Ovary (tissue), 3 donors: Measurements from ENCODE around the gene TRPM2.

Experiments used
- POLR2A ChIP-seq: fragments of 450-650 bp; IDR thresholded peaks from one replicate; pipeline ENCODE4 v1.6.1; 2017; ENCODE audit warnings: antibody characterized with exemption, mild to moderate bottlenecking, moderate library complexity
- TF ChIP-seq, protein P1 (sequence below), 3 donors: fragments of 450-650 bp in 2 of 3; fragments of 200-600 bp in 1 of 3; IDR thresholded peaks; one replicate each; pipeline versions ENCODE4 v1.5.1 to v1.8.0; 2016 to 2022; ENCODE audit warnings: antibody characterized with exemption in 3 of 3, mild to moderate bottlenecking in 1 of 3
- donor health status: DM: no; HTN: no; CAD: no.

DNA sequence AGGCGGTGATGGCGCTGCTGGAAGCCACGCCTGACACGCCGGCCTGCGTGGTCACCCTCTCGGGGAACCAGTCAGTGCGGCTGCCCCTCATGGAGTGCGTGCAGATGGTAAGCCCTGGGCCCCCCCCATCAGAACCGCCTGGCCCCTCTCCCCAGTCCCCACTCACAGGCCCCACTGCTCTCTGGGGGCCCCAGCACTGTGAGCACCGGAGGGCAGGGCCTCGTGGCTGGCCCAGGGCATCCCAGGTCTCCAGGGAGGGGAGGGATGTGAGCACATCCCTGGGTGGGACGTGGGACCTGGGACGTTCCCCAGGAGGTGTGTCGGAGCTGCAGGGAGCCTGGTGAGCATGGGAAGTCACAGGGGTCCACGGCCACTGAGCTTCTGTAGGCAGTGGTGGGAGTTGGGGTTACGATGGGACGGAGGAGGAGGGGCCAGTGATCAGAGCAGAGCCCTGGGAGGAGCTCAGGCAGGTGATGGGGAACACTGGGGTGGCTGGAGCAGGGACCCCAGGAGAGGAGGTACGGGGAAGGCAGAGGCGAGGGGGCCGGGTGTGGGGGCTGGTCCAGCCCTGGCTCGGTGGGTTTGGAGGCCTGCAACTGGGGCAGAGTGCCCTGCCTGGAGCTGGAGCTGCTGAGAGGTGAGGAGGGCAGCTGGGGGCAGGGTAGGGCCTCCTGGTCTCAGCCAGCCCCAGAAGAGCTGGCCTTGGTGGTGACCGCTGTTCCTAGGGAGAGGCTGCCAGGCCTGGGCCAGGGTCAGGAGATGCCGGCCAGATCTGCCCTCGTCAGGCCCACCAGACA, 34.7 kb upstream of the TRPM2 start:
- TF ChIP-seq, protein P1, sequence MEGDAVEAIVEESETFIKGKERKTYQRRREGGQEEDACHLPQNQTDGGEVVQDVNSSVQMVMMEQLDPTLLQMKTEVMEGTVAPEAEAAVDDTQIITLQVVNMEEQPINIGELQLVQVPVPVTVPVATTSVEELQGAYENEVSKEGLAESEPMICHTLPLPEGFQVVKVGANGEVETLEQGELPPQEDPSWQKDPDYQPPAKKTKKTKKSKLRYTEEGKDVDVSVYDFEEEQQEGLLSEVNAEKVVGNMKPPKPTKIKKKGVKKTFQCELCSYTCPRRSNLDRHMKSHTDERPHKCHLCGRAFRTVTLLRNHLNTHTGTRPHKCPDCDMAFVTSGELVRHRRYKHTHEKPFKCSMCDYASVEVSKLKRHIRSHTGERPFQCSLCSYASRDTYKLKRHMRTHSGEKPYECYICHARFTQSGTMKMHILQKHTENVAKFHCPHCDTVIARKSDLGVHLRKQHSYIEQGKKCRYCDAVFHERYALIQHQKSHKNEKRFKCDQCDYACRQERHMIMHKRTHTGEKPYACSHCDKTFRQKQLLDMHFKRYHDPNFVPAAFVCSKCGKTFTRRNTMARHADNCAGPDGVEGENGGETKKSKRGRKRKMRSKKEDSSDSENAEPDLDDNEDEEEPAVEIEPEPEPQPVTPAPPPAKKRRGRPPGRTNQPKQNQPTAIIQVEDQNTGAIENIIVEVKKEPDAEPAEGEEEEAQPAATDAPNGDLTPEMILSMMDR (IDR thresholded peaks at IDR 0.05), result no peak
- no peak for TF ChIP-seq POLR2A
